HEK293T (cell line): Measurements from ENCODE around the gene TMEM150B.

Experiments used
- ARNT ChIP-seq: fragments of 450-650 bp; IDR thresholded peaks from 2 replicates; pipeline ENCODE4 v1.6.1; 2017; ENCODE audit warnings: mild to moderate bottlenecking
- BHLHE40 ChIP-seq: fragments of 450-650 bp; IDR thresholded peaks from 2 replicates; pipeline ENCODE4 v1.6.1; 2016; ENCODE audit warnings: mild to moderate bottlenecking, moderate library complexity, borderline replicate concordance
- ELF4 ChIP-seq: fragments of 450-650 bp; IDR thresholded peaks from 2 replicates; pipeline ENCODE4 v1.6.1; 2017; ENCODE audit warnings: antibody characterized with exemption
- FOXA1 ChIP-seq: fragments of 450-650 bp; IDR thresholded peaks from 2 replicates; pipeline ENCODE4 v1.6.1; 2016; ENCODE audit warnings: mild to moderate bottlenecking
- FOXM1 ChIP-seq: fragments of 450-650 bp; IDR thresholded peaks from 2 replicates; pipeline ENCODE4 v1.6.1; 2017; ENCODE audit warnings: mild to moderate bottlenecking, borderline replicate concordance
- NFRKB ChIP-seq: fragments of 450-650 bp; IDR thresholded peaks from 2 replicates; pipeline ENCODE4 v1.6.1; 2016; ENCODE audit warnings: mild to moderate bottlenecking, moderate library complexity
- PKNOX1 ChIP-seq: fragments of 450-650 bp; IDR thresholded peaks from 2 replicates; pipeline ENCODE4 v1.6.1; 2016
- SP1 ChIP-seq: fragments of 450-650 bp; IDR thresholded peaks from 2 replicates; pipeline ENCODE4 v1.6.1; 2017
- SUZ12 ChIP-seq: fragments of 450-650 bp; IDR thresholded peaks from 2 replicates; pipeline ENCODE4 v1.6.1; 2016; ENCODE audit warnings: mild to moderate bottlenecking
- TARDBP ChIP-seq: fragments of 450-650 bp; IDR thresholded peaks from 2 replicates; pipeline ENCODE4 v1.6.1; 2016
- ZNF384 ChIP-seq: fragments of 450-650 bp; IDR thresholded peaks from 2 replicates; pipeline ENCODE4 v1.6.1; 2016

DNA sequence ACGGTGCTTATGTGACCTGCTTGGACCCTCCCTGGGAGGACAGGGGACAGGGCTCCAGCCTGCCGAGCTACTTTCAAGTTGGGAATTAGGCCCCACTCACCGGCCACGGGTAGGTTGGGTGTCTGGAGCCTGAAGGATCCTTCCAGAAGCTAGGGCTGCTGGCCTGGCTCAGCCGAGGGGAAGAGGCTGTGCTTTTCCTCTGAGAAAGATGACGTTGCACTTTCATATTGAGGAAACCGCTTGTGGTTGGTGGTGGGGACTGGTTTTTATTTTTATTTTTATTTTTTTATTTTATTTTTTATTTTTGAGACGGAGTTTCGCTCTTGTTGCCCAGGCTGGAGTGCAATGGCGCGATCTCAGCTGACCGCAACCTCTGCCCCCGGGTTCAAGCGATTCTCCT lies at the start of gene TMEM150B:
- TF ChIP-seq ARNT, result no peak
- no peak for TF ChIP-seq NFRKB
- no peak for TF ChIP-seq FOXM1
- no peak for TF ChIP-seq FOXA1
- no peak for TF ChIP-seq TARDBP
- TF ChIP-seq PKNOX1, result no peak
- TF ChIP-seq SP1, result no peak
- TF ChIP-seq SUZ12, result no peak
- TF ChIP-seq ZNF384, result no peak
- no peak for TF ChIP-seq BHLHE40
- TF ChIP-seq ELF4, result no peak
